22Rv1 (cell line): Measurements from ENCODE around the gene MLLT10.

ENCODE experiments used
- CTCF ChIP-seq: fragments of 450-650 bp; IDR thresholded peaks from 2 replicates; pipeline ENCODE4 v1.5.1; 2017; ENCODE audit warnings: mild to moderate bottlenecking
- ZFX ChIP-seq: fragments of 450-650 bp; IDR thresholded peaks from 2 replicates; pipeline ENCODE4 v1.6.1; 2017; ENCODE audit warnings: antibody characterized with exemption, borderline replicate concordance

DNA sequence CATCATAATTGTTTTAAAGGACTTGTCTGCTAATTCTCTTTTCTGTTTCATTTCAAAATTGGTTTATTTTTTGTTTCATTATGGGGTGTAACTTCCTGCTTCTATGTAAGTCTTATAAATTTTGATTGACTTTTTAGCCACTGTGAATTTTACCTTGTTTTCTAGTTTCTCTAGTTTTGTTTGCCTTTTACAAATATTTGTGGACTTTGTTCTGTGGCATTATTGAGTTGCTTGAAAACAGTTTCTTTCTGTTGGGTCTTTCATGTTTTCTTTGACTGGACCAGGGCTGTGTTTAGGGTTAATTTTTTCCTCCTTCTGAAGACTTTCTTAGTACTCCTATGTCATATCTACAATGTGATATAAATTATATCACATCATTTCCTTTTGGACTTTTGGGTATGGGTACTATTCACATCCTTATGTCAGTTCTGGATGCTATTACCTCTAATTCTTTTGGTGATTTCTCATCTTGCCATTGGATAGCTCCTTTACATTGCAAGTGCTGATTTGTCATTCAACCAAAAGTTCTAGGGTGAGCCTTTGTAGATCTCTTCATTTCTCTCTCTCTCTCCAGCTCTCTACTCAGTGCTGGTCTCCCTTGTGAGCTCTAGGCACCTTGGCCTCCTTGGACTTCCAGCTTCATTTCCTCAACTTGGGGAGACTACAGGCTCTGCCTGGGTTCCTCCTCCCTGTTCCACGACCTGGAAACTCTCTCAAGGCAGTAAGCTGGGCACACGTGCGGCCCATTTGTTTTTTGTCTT lies 36.9 kb downstream of the MLLT10 start:
- TF ChIP-seq CTCF (no peak), ZFX (no peak)
